Right lobe of liver (tissue), 6 donors: ENCODE results near the gene ARHGAP8. TPM values are rescaled to one million over a fixed set of nuclear protein-coding genes. Genes with fewer than 3 reads are reported as not detected.

Experiments
- ATAC-seq, 4 donors: fragments of 200-7000 bp; cut with Tn5 transposase; one replicate each; pipeline ENCODE4 v1.9.1; 2020; ENCODE audit warnings: mild to moderate bottlenecking in 4 of 4, moderate library complexity in 4 of 4
- DNase-seq, 3 donors: peaks; one replicate each; pipeline ENCODE4 v3.0.0-alpha.2; 2020
- H3K27ac ChIP-seq, 3 donors: fragments of 200-600 bp; one replicate each; pipeline ENCODE4 v1.8.0; 2022
- H3K27me3 ChIP-seq, 2 donors: fragments of 200-600 bp; one replicate each; pipeline ENCODE4 v1.8.0; 2022
- H3K36me3 ChIP-seq, 4 donors: fragments of 200-600 bp; sonication (generic) in 1 of 4; one replicate each; pipeline versions ENCODE4 v1.5.1 to v1.8.0; 2017 to 2022; ENCODE audit warnings: control low read depth in 1 of 4
- H3K4me1 ChIP-seq, 4 donors: fragments of 200-600 bp; sonication (generic) in 1 of 4; one replicate each; pipeline versions ENCODE4 v1.5.1 to v1.8.0; 2017 to 2022; ENCODE audit warnings: control low read depth in 1 of 4
- H3K4me3 ChIP-seq, 3 donors: fragments of 200-600 bp; one replicate each; pipeline ENCODE4 v1.8.0; 2022
- H3K9me3 ChIP-seq, 4 donors: fragments of 200-600 bp; sonication (generic) in 1 of 4; one replicate each; pipeline versions ENCODE4 v1.5.1 to v1.8.0; 2017 to 2022; ENCODE audit warnings: control low read depth in 1 of 4
- CTCF ChIP-seq, 4 donors: fragments of 200-600 bp in 3 of 4; fragments of 450-650 bp in 1 of 4; IDR thresholded peaks; one replicate each; pipeline versions ENCODE4 v1.5.1 to v1.8.0; 2016 to 2022; ENCODE audit warnings: antibody characterized with exemption in 4 of 4, mild to moderate bottlenecking in 2 of 4
- POLR2A ChIP-seq: fragments of 450-650 bp; IDR thresholded peaks from one replicate; pipeline ENCODE4 v1.6.1; 2017; ENCODE audit warnings: antibody characterized with exemption, mild to moderate bottlenecking
- WGBS: methylation state at CpG from one replicate; pipeline ENCODE4 v1.1.6; 2018; ENCODE audit warnings: low coverage, low lambda C conversion rate; ENCODE audit not compliant: insufficient coverage; ENCODE audit errors: missing lambda C conversion rate; 5-methylcytosine and 5-hydroxymethylcytosine counted together
- intact Hi-C, 2 donors: fragments of 100-400 bp; cut with DNase I; formaldehyde crosslinking; loops; one replicate each; pipeline versions ENCODE4 v1.11.2 to v1.14.1; 2022
- total RNA-seq, 6 experiments: library from RNA; depleted of rRNA in 2 of 6; stranded (reverse); fragments of >200 nt in 2 of 6; fragmentation: NEBNext Ultra II Directional in 3 of 6; extraction: Animal tissue kit (Norgen Biotek cat#: 25700) in 3 of 6; gene quantifications; one replicate each; pipeline versions ENCODE4 v1.1.0 to v1.2.4, GENCODE V29; 2016 to 2023
- donor health status: DM: no; HTN: yes; CAD: no.
- donor health status: DM: no; HTN: no; CAD: no.
- donor health status: DM: no; HTN: no; CAD: no.
- donor health status: DM: no; HTN: yes; CAD: no.
- donor health status: DM: no; HTN: yes; CAD: no.

Gene ARHGAP8
- total RNA-seq, 6 experiments from 2014 or later = 0.49 to 1.0 (median 0.61) TPM; not detected in 1

GRCh38 chr22:44842417-44842816, 90.0 kb downstream of the ARHGAP8 start:
- H3K36me3 ChIP-seq = no peaks in the 10 kb centered on the region
- ATAC-seq = no peak
- H3K9me3 ChIP-seq = no peaks in the 10 kb centered on the region
- no peaks in the 10 kb centered on the region for H3K4me1 ChIP-seq
- H3K4me3 ChIP-seq = no peak overlapping the region
- TF ChIP-seq CTCF (IDR thresholded peaks at IDR 0.05) = no peak
- no peak for TF ChIP-seq POLR2A
- intact Hi-C loops = no loop called here
- H3K27ac ChIP-seq = no peak overlapping the region
- no peak for DNase-seq
- no peaks in the 10 kb centered on the region for H3K27me3 ChIP-seq
- 40% methylated on average over 1 of the region's 7 CpGs for WGBS

GRCh38 chr22:44845191-44845590, 92.8 kb downstream of the ARHGAP8 start:
- H3K27ac ChIP-seq = no peak overlapping the region
- H3K27me3 ChIP-seq = no peaks in the 10 kb centered on the region
- 83% methylated on average over 6 of the region's 8 CpGs for WGBS
- TF ChIP-seq POLR2A (no peak), CTCF (IDR thresholded peaks at IDR 0.05) (no peak)
- H3K4me1 ChIP-seq = no peaks in the 10 kb centered on the region
- H3K9me3 ChIP-seq = no peaks in the 10 kb centered on the region
- no peaks in the 10 kb centered on the region for H3K36me3 ChIP-seq
- intact Hi-C loops = no loop called here
- no peak overlapping the region for H3K4me3 ChIP-seq
- ATAC-seq (no peak), DNase-seq (peak in 1 of 3 donors; percentile 15)

GRCh38 chr22:44845796-44846720, 93.7 kb downstream of the ARHGAP8 start:
- 64% methylated on average over 10 of the region's 25 CpGs for WGBS
- Histone ChIP-seq H3K27ac (no peak overlapping the region), H3K9me3 (no peaks in the 10 kb centered on the region), H3K4me3 (no peak overlapping the region), H3K4me1 (no peaks in the 10 kb centered on the region), H3K27me3 (no peaks in the 10 kb centered on the region), H3K36me3 (no peaks in the 10 kb centered on the region)
- TF ChIP-seq POLR2A = no peak
- no peak for TF ChIP-seq CTCF (IDR thresholded peaks at IDR 0.05)
- DNase-seq (no peak), ATAC-seq (no peak)
- intact Hi-C loops = no loop called here

GRCh38 chr22:44846726-44847275, 94.4 kb downstream of the ARHGAP8 start:
- H3K4me3 ChIP-seq = no peak overlapping the region
- no peaks in the 10 kb centered on the region for H3K9me3 ChIP-seq
- ATAC-seq (no peak), DNase-seq (no peak)
- TF ChIP-seq POLR2A (no peak), CTCF (IDR thresholded peaks at IDR 0.05) (no peak)
- H3K36me3 ChIP-seq = no peaks in the 10 kb centered on the region
- H3K4me1 ChIP-seq = no peaks in the 10 kb centered on the region
- intact Hi-C loops = no loop called here
- 45% methylated on average over 3 of the region's 16 CpGs for WGBS
- H3K27me3 ChIP-seq = no peaks in the 10 kb centered on the region
- H3K27ac ChIP-seq = no peak overlapping the region
